HEK293 (cell line): ENCODE data around the gene SPRED3.

Experiments
- CTCF ChIA-PET: fragments of 350-600 bp; formaldehyde crosslinking; extraction: SDS; loops from one replicate; lab custom pipeline; 2021; ENCODE audit warnings: antibody characterized with exemption; lab: Yijun Ruan, JAX
- POLR2A ChIA-PET: fragments of 300-600 bp; formaldehyde crosslinking; extraction: SDS; loops from one replicate; lab custom pipeline; 2020; ENCODE audit warnings: antibody characterized with exemption, inconsistent platforms; lab: Yijun Ruan, JAX
- H3K27ac ChIP-seq: fragments of 200-500 bp; sonication (Bioruptor generic); 2 replicates; pipeline ENCODE4 v1.5.1; 2014; ENCODE audit warnings: low read depth, low read length, control low read depth, inconsistent platforms; ENCODE audit errors: extremely low read depth
- H3K36me3 ChIP-seq, 2 experiments: fragments of 200-500 bp in 1 of 2; sonication (Bioruptor generic) in 1 of 2; 1 replicate in 1 of 2; 2 replicates in 1 of 2; pipeline ENCODE4 v1.5.1; 2014 to 2017; ENCODE audit warnings: inconsistent platforms in 2 of 2, low read length in 2 of 2; ENCODE audit not compliant: control insufficient read depth in 2 of 2, insufficient read depth in 1 of 2
- H3K4me1 ChIP-seq: fragments of 200-500 bp; sonication (Bioruptor generic); 2 replicates; pipeline ENCODE4 v1.5.1; 2014; ENCODE audit warnings: mild to moderate bottlenecking, low read length, inconsistent platforms; ENCODE audit not compliant: control insufficient read depth, insufficient read depth
- H3K4me3 ChIP-seq: 2 replicates; pipeline ENCODE4 v1.5.1; 2011; ENCODE audit warnings: low read depth, mild to moderate bottlenecking, control low read depth, low read length, moderate library complexity
- H3K9me3 ChIP-seq: fragments of 200-500 bp; sonication (Bioruptor generic); 2 replicates; pipeline ENCODE4 v1.5.1; 2014; ENCODE audit warnings: low read depth, low read length, inconsistent platforms; ENCODE audit not compliant: control insufficient read depth, insufficient read depth
- BCL11B ChIP-seq: fragments of 450-650 bp; formaldehyde crosslinking; IDR thresholded peaks from 2 replicates; pipeline ENCODE4 v1.5.1; 2016; ENCODE audit warnings: low read depth, missing biosample characterization, missing genetic modification characterization
- EGR2 ChIP-seq: fragments of 450-650 bp; formaldehyde crosslinking; IDR thresholded peaks from 2 replicates; pipeline ENCODE4 v1.5.1; 2016; ENCODE audit warnings: low read depth, missing biosample characterization, missing genetic modification characterization
- GLI2 ChIP-seq: fragments of 450-650 bp; formaldehyde crosslinking; IDR thresholded peaks from 2 replicates; pipeline ENCODE4; 2017; ENCODE audit warnings: missing biosample characterization, missing genetic modification characterization, low read depth, borderline replicate concordance
- IKZF3 ChIP-seq: fragments of 450-650 bp; IDR thresholded peaks from 2 replicates; pipeline ENCODE4 v1.5.0; 2018; ENCODE audit warnings: missing biosample characterization, mild to moderate bottlenecking, missing genetic modification characterization, moderate library complexity
- MYNN ChIP-seq: fragments of 450-650 bp; formaldehyde crosslinking; IDR thresholded peaks from 2 replicates; pipeline ENCODE4 v1.5.1; 2016; ENCODE audit warnings: missing biosample characterization, missing genetic modification characterization, borderline replicate concordance
- PRDM1 ChIP-seq: fragments of 450-650 bp; formaldehyde crosslinking; IDR thresholded peaks from 2 replicates; pipeline ENCODE4; 2016; ENCODE audit warnings: missing biosample characterization, missing genetic modification characterization
- RBAK ChIP-seq: fragments of 450-650 bp; formaldehyde crosslinking; IDR thresholded peaks from 2 replicates; pipeline ENCODE4 v1.5.1; 2016; ENCODE audit warnings: missing biosample characterization, missing genetic modification characterization
- ZBTB48 ChIP-seq: fragments of 450-650 bp; formaldehyde crosslinking; IDR thresholded peaks from 2 replicates; pipeline ENCODE4 v1.5.1; 2016; ENCODE audit warnings: missing biosample characterization, missing genetic modification characterization
- ZFP41 ChIP-seq: fragments of 450-650 bp; formaldehyde crosslinking; IDR thresholded peaks from 2 replicates; pipeline ENCODE4 v1.5.1; 2016; ENCODE audit warnings: missing biosample characterization, missing genetic modification characterization, borderline replicate concordance
- ZNF184 ChIP-seq: fragments of 450-650 bp; IDR thresholded peaks from 2 replicates; pipeline ENCODE4 v1.5.1; 2018; ENCODE audit warnings: missing biosample characterization, mild to moderate bottlenecking, missing genetic modification characterization
- ZNF214 ChIP-seq: fragments of 450-650 bp; formaldehyde crosslinking; IDR thresholded peaks from 2 replicates; pipeline ENCODE4 v1.5.1; 2017; ENCODE audit warnings: missing biosample characterization, mild to moderate bottlenecking, missing genetic modification characterization, borderline replicate concordance
- ZNF324 ChIP-seq: fragments of 450-650 bp; formaldehyde crosslinking; IDR thresholded peaks from 2 replicates; pipeline ENCODE4 v1.5.1; 2016; ENCODE audit warnings: missing biosample characterization, missing genetic modification characterization
- ZNF391 ChIP-seq: fragments of 450-650 bp; formaldehyde crosslinking; IDR thresholded peaks from 2 replicates; pipeline ENCODE4 v1.5.1; 2016; ENCODE audit warnings: low read depth, missing biosample characterization, missing genetic modification characterization, borderline replicate concordance
- ZNF394 ChIP-seq: fragments of 450-650 bp; formaldehyde crosslinking; IDR thresholded peaks from 2 replicates; pipeline ENCODE4 v1.5.1; 2016; ENCODE audit warnings: missing biosample characterization, missing genetic modification characterization, mild to moderate bottlenecking, moderate library complexity, borderline replicate concordance
- ZNF558 ChIP-seq: fragments of 450-650 bp; formaldehyde crosslinking; IDR thresholded peaks from 2 replicates; pipeline ENCODE4 v1.5.1; 2016; ENCODE audit warnings: missing biosample characterization, missing genetic modification characterization
- ZNF626 ChIP-seq: fragments of 450-650 bp; sonication (Bioruptor Pico); formaldehyde crosslinking; IDR thresholded peaks from 2 replicates; pipeline ENCODE4 v1.5.1; 2018; ENCODE audit warnings: missing biosample characterization, missing genetic modification characterization, inconsistent platforms
- ZNF654 ChIP-seq: fragments of 450-650 bp; formaldehyde crosslinking; IDR thresholded peaks from 2 replicates; pipeline ENCODE4 v1.5.1; 2016; ENCODE audit warnings: low read depth, missing biosample characterization, missing genetic modification characterization
- ZNF660 ChIP-seq: fragments of 450-650 bp; IDR thresholded peaks from 2 replicates; pipeline ENCODE4 v1.5.1; 2018; ENCODE audit warnings: missing biosample characterization, mild to moderate bottlenecking, missing genetic modification characterization
- ZNF791 ChIP-seq: fragments of 450-650 bp; formaldehyde crosslinking; IDR thresholded peaks from 2 replicates; pipeline ENCODE4 v1.5.1; 2016; ENCODE audit warnings: missing biosample characterization, missing genetic modification characterization
- ZNF843 ChIP-seq: fragments of 450-650 bp; formaldehyde crosslinking; IDR thresholded peaks from 2 replicates; pipeline ENCODE4 v1.5.1; 2016; ENCODE audit warnings: missing biosample characterization, missing genetic modification characterization
- ZSCAN30 ChIP-seq: fragments of 450-650 bp; IDR thresholded peaks from 2 replicates; pipeline ENCODE4 v1.5.1; 2018; ENCODE audit warnings: missing biosample characterization, mild to moderate bottlenecking, missing genetic modification characterization, moderate library complexity
- TF ChIP-seq, protein P1 (sequence below): fragments of 450-650 bp; formaldehyde crosslinking; optimal IDR thresholded peaks from 2 replicates; pipeline ENCODE3; 2016; ENCODE audit warnings: missing biosample characterization, mild to moderate bottlenecking, missing genetic modification characterization
- TF ChIP-seq, protein P2 (sequence below): fragments of 450-650 bp; formaldehyde crosslinking; IDR thresholded peaks from 2 replicates; pipeline ENCODE4 v1.5.1; 2016; ENCODE audit warnings: missing biosample characterization, missing genetic modification characterization
- TF ChIP-seq, protein P3 (sequence below): fragments of 450-650 bp; IDR thresholded peaks from 2 replicates; pipeline ENCODE4 v1.5.1; 2018; ENCODE audit warnings: missing biosample characterization, missing genetic modification characterization
- TF ChIP-seq, protein P4 (sequence below): fragments of 450-650 bp; formaldehyde crosslinking; IDR thresholded peaks from 2 replicates; pipeline ENCODE4 v1.5.1; 2016; ENCODE audit warnings: missing biosample characterization, missing genetic modification characterization, borderline replicate concordance

SPRED3 gene

DNA sequence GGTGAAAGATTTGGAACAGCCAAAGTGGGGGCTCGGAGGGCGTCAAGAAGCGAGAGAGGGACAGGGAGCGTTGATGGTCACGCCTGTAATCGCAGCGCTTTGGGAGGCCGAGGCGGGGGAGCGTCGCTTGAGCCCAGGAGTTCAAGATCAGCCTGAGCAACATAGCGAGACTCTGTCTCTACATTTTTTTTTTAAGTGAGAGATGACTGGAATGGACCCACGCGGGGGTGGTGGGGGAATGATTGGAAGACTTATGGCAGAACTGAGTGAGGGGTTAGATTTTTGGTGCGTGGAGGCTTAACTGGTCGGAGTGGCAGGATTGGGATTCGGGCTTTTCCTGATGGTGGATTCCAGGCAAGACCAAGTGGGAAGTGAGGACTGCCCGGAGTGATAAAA lies 13.4 kb upstream of the SPRED3 start (continued):
- TF ChIP-seq ZBTB48 (tag by site-specific recombination) (no peak), PRDM1 (tag by site-specific recombination) (no peak), ZNF391 (tag by site-specific recombination) (peak; percentile 47; the same call in 1 of the 2 replicates), ZNF324 (tag by site-specific recombination) (no peak; the same call in none of the 2 replicates), MYNN (tag by site-specific recombination) (no peak), ZNF214 (tag by site-specific recombination) (no peak), ZSCAN30 (tag by site-specific recombination) (no peak), ZNF626 (tag by site-specific recombination) (no peak), ZNF558 (tag by site-specific recombination) (no peak), ZNF184 (tag by site-specific recombination) (no peak), BCL11B (tag by site-specific recombination) (no peak), EGR2 (tag by site-specific recombination) (no peak), RBAK (tag by site-specific recombination) (no peak), ZFP41 (tag by site-specific recombination) (no peak)
- TF ChIP-seq, protein P1, sequence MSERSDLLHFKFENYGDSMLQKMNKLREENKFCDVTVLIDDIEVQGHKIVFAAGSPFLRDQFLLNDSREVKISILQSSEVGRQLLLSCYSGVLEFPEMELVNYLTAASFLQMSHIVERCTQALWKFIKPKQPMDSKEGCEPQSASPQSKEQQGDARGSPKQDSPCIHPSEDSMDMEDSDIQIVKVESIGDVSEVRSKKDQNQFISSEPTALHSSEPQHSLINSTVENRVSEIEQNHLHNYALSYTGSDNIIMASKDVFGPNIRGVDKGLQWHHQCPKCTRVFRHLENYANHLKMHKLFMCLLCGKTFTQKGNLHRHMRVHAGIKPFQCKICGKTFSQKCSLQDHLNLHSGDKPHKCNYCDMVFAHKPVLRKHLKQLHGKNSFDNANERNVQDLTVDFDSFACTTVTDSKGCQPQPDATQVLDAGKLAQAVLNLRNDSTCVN (tag by site-specific recombination), result no peak
- TF ChIP-seq, protein P2, sequence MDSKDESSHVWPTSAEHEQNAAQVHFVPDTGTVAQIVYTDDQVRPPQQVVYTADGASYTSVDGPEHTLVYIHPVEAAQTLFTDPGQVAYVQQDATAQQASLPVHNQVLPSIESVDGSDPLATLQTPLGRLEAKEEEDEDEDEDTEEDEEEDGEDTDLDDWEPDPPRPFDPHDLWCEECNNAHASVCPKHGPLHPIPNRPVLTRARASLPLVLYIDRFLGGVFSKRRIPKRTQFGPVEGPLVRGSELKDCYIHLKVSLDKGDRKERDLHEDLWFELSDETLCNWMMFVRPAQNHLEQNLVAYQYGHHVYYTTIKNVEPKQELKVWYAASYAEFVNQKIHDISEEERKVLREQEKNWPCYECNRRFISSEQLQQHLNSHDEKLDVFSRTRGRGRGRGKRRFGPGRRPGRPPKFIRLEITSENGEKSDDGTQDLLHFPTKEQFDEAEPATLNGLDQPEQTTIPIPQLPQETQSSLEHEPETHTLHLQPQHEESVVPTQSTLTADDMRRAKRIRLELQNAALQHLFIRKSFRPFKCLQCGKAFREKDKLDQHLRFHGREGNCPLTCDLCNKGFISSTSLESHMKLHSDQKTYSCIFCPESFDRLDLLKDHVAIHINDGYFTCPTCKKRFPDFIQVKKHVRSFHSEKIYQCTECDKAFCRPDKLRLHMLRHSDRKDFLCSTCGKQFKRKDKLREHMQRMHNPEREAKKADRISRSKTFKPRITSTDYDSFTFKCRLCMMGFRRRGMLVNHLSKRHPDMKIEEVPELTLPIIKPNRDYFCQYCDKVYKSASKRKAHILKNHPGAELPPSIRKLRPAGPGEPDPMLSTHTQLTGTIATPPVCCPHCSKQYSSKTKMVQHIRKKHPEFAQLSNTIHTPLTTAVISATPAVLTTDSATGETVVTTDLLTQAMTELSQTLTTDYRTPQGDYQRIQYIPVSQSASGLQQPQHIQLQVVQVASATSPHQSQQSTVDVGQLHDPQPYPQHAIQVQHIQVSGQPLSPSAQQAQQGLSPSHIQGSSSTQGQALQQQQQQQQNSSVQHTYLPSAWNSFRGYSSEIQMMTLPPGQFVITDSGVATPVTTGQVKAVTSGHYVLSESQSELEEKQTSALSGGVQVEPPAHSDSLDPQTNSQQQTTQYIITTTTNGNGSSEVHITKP (tag by site-specific recombination), result peak; percentile 97
- TF ChIP-seq, protein P3, sequence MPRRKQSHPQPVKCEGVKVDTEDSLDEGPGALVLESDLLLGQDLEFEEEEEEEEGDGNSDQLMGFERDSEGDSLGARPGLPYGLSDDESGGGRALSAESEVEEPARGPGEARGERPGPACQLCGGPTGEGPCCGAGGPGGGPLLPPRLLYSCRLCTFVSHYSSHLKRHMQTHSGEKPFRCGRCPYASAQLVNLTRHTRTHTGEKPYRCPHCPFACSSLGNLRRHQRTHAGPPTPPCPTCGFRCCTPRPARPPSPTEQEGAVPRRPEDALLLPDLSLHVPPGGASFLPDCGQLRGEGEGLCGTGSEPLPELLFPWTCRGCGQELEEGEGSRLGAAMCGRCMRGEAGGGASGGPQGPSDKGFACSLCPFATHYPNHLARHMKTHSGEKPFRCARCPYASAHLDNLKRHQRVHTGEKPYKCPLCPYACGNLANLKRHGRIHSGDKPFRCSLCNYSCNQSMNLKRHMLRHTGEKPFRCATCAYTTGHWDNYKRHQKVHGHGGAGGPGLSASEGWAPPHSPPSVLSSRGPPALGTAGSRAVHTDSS (tag by site-specific recombination), result no peak
- TF ChIP-seq, all 188 proteins: peak for 26

DNA sequence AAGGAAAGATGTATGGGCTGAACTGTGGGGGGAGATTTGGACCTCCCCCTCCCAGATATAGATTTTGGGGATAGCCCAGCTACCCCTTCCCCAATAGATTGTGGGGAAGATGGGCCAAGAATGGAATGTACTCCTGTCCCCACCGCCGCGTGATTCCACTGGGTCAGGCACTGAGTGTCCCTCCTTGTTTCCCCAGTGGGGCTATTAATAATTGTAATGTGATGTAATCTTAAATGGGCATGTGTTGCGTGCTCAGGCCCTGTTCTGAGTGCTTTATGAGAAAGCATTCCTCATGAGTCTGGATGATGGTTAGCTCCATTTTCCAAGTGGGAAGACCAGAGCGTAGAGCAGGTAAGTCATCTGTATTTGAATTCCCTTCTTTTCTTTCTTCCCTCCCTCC lies 12.7 kb upstream of the SPRED3 start:
- Histone ChIP-seq H3K4me1 (peaks cover 20% of the 10 kb centered on the region), H3K9me3 (no peaks in the 10 kb centered on the region), H3K4me3 (peak overlapping the region; percentile 70), H3K27ac (no peak overlapping the region; the same call in 1 of the 2 replicates), H3K36me3 (peaks cover 40 to 49% of the 10 kb centered on the region in 2 experiments)
- POLR2A ChIA-PET, result interaction anchor here (0.5 to 3.7 kb wide), 12 partner anchors 9 to 967 kb away, joined by 3 to 223 read pairs (median 4); partner anchors contain the start of genes EIF3K, GGN, SAMD4B and SPRED3
- CTCF ChIA-PET, result interaction anchor here (0.5 to 4.0 kb wide), 13 partner anchors 9 to 473 kb away, joined by 3 to 37 read pairs (median 4); partner anchors contain the start of genes CATSPERG, FAM98C and PPP1R14A
- TF ChIP-seq ZNF843, result no peak
- no peak for TF ChIP-seq ZNF654
- TF ChIP-seq ZNF660 (tag by site-specific recombination), result peak; percentile 32; the same call in 1 of the 2 replicates
- peak; percentile 18; the same call in 1 of the 2 replicates for TF ChIP-seq IKZF3 (tag by site-specific recombination)
- no peak for TF ChIP-seq ZFP41 (tag by site-specific recombination)
- no peak for TF ChIP-seq ZNF394 (tag by site-specific recombination)
- no peak for TF ChIP-seq GLI2
- no peak for TF ChIP-seq ZNF791 (tag by site-specific recombination)
- TF ChIP-seq, protein P4, sequence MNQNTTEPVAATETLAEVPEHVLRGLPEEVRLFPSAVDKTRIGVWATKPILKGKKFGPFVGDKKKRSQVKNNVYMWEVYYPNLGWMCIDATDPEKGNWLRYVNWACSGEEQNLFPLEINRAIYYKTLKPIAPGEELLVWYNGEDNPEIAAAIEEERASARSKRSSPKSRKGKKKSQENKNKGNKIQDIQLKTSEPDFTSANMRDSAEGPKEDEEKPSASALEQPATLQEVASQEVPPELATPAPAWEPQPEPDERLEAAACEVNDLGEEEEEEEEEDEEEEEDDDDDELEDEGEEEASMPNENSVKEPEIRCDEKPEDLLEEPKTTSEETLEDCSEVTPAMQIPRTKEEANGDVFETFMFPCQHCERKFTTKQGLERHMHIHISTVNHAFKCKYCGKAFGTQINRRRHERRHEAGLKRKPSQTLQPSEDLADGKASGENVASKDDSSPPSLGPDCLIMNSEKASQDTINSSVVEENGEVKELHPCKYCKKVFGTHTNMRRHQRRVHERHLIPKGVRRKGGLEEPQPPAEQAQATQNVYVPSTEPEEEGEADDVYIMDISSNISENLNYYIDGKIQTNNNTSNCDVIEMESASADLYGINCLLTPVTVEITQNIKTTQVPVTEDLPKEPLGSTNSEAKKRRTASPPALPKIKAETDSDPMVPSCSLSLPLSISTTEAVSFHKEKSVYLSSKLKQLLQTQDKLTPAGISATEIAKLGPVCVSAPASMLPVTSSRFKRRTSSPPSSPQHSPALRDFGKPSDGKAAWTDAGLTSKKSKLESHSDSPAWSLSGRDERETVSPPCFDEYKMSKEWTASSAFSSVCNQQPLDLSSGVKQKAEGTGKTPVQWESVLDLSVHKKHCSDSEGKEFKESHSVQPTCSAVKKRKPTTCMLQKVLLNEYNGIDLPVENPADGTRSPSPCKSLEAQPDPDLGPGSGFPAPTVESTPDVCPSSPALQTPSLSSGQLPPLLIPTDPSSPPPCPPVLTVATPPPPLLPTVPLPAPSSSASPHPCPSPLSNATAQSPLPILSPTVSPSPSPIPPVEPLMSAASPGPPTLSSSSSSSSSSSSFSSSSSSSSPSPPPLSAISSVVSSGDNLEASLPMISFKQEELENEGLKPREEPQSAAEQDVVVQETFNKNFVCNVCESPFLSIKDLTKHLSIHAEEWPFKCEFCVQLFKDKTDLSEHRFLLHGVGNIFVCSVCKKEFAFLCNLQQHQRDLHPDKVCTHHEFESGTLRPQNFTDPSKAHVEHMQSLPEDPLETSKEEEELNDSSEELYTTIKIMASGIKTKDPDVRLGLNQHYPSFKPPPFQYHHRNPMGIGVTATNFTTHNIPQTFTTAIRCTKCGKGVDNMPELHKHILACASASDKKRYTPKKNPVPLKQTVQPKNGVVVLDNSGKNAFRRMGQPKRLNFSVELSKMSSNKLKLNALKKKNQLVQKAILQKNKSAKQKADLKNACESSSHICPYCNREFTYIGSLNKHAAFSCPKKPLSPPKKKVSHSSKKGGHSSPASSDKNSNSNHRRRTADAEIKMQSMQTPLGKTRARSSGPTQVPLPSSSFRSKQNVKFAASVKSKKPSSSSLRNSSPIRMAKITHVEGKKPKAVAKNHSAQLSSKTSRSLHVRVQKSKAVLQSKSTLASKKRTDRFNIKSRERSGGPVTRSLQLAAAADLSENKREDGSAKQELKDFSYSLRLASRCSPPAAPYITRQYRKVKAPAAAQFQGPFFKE (tag by site-specific recombination), result no peak
